ENCODE measurements around the gene SPINK7.

The SPINK7 gene

GRCh38 chr5:148343603-148344487, 31.6 kb downstream of the SPINK7 start:
- in situ Hi-C loops (cut with MboI; ENCODE audit: low sequenced_read_pairs): no loop called here

GRCh38 chr5:148347706-148348105, 35.5 kb downstream of the SPINK7 start:
- in situ Hi-C loops (cut with MboI; ENCODE audit: low sequenced_read_pairs): no loop called here

DNA sequence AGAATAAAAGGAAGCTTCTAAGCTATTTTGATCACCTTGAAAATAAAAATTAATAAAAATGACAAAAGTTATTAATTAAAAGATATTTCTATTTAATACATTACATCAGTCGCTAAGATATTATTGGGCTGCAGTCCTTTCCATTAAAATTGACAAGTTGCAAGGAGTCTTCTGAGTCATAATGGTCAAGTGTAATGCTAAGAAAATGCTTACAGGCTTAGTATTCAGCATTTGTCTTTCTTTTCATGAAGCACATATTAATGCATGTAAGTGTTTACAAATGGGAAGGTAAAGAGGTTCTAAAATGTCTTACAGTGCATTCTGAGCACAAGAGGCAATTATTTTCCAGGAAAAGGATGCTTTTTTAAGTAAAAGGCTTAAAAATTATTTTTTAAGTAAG, 40.5 kb downstream of the SPINK7 start:
- in situ Hi-C loops (cut with MboI; ENCODE audit: low sequenced_read_pairs): no loop called here

DNA sequence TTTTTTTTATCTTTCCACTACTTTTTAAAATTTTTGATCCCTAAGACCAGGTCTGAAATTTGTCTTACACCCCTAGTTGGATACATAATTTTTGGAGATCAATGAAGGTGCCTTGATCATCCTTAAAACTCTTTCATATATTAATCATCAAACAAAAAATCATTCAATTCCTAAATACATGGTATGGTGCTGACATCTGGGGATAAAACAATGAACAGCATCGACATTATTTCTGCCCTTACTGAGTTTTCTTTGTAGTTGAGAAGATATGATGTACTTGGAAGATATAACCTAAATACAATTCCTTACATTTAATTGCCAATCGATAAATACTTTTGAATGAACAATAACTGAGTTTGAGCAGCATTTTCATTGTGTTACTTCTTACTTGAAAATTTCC, 41.4 kb downstream of the SPINK7 start:
- in situ Hi-C loops (cut with MboI; ENCODE audit: low sequenced_read_pairs): no loop called here

DNA sequence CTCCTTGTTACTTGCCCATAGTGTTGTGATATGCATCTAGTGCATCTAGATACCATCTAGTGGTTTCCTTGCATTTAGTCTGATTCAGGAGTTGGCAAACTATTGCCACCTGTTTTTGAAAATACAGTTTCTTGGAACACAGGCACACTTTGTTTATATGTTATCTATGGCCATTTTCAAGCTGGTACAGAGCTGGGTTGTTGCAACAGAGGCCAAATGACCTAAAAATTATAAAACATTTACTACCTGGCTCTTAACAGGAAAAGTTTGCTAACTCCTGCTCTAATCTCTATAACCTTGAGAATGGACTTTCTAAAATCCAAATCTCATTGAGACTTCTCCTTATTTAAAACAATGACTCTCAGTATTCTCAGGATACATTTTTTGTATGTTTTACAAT, 52.1 kb downstream of the SPINK7 start:
- in situ Hi-C loops (cut with MboI; ENCODE audit: low sequenced_read_pairs): no loop called here

Data from HL-60/S4 treated with phorbol 12-myristate 13-acetate at 8.2 ng/mL for 4 days and 3 days (cell line).